Measurements from ENCODE around the gene ZDHHC11.

GRCh38 chr5:852018-852417, 1.2 kb upstream of the ZDHHC11 start:
- TF ChIP-seq, protein P1, sequence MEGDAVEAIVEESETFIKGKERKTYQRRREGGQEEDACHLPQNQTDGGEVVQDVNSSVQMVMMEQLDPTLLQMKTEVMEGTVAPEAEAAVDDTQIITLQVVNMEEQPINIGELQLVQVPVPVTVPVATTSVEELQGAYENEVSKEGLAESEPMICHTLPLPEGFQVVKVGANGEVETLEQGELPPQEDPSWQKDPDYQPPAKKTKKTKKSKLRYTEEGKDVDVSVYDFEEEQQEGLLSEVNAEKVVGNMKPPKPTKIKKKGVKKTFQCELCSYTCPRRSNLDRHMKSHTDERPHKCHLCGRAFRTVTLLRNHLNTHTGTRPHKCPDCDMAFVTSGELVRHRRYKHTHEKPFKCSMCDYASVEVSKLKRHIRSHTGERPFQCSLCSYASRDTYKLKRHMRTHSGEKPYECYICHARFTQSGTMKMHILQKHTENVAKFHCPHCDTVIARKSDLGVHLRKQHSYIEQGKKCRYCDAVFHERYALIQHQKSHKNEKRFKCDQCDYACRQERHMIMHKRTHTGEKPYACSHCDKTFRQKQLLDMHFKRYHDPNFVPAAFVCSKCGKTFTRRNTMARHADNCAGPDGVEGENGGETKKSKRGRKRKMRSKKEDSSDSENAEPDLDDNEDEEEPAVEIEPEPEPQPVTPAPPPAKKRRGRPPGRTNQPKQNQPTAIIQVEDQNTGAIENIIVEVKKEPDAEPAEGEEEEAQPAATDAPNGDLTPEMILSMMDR (IDR thresholded peaks at IDR 0.05): no peak
- no peak for TF ChIP-seq POLR2A (IDR thresholded peaks at IDR 0.05)
